Uterus (tissue), 2 donors: Measurements from ENCODE around the gene CARS1.

Experiments used
- POLR2A ChIP-seq, 2 donors: fragments of 450-650 bp; IDR thresholded peaks; one replicate each; pipeline ENCODE4 v1.6.1; 2016; ENCODE audit warnings: antibody characterized with exemption in 2 of 2, mild to moderate bottlenecking in 1 of 2, moderate library complexity in 1 of 2
- TF ChIP-seq, protein P1 (sequence below), 4 experiments: fragments of 200-600 bp in 2 of 4; fragments of 450-650 bp in 2 of 4; sonication (generic) in 2 of 4; IDR thresholded peaks; one replicate each; pipeline ENCODE4 v1.5.1; 2016 to 2019; ENCODE audit warnings: antibody characterized with exemption in 4 of 4, mild to moderate bottlenecking in 2 of 4, moderate library complexity in 1 of 4

DNA sequence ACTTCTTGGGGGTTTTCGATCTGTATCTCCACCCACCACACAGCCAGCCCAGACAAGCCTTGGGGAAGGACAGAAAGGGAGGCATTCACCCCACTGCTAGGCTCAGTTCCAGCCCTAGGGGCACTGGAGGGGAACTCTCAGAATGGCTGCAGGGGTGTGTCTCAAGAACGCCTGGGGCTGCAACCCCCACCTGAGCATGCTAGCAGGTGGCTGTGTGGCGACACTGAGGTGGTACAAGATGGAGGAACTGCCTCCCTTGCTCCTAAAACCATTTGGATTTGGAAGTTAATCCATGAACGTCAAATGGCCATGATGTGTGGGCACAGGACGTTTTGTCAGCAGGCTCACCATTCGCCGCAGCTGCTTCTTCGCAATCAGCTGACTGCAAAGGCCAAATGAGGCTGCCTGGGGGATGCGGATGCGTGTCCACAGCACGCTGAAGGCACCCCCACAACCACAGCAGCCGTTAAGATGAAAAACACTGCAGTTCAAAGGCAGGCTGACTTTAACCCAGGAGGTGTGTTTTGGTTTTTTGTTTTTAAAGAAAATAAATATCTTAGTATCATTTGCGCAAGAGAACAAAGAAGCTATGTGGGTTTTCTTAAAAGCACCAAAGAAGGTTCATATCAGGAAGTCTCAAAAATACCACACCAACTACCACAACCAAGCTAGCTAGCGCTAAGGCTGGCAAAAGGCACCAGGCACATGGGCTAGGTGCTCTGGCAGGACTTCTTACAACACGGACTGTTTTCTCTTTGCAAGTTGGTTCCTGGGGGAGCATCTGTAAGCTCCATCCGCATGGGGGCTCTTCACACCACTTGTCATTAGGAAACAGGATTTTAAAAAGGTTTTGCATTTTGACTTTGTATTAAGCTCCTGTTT is 42.9 kb downstream of the CARS1 start:
- TF ChIP-seq, protein P1, sequence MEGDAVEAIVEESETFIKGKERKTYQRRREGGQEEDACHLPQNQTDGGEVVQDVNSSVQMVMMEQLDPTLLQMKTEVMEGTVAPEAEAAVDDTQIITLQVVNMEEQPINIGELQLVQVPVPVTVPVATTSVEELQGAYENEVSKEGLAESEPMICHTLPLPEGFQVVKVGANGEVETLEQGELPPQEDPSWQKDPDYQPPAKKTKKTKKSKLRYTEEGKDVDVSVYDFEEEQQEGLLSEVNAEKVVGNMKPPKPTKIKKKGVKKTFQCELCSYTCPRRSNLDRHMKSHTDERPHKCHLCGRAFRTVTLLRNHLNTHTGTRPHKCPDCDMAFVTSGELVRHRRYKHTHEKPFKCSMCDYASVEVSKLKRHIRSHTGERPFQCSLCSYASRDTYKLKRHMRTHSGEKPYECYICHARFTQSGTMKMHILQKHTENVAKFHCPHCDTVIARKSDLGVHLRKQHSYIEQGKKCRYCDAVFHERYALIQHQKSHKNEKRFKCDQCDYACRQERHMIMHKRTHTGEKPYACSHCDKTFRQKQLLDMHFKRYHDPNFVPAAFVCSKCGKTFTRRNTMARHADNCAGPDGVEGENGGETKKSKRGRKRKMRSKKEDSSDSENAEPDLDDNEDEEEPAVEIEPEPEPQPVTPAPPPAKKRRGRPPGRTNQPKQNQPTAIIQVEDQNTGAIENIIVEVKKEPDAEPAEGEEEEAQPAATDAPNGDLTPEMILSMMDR (IDR thresholded peaks at IDR 0.05): no peak
- TF ChIP-seq POLR2A (IDR thresholded peaks at IDR 0.05): no peak
